ENCODE results near the gene MBTPS2.

GRCh38 chrX:21799767-21800166 is 39.6 kb upstream of the MBTPS2 start:
- TF ChIP-seq GATA3 (IDR thresholded peaks at IDR 0.05; ENCODE audit: low read depth, low read length) (no peak), GATA2 (IDR thresholded peaks at IDR 0.05; ENCODE audit: low read depth, low read length) (no peak)

Measured in SH-SY5Y (cell line).